DND-41 (cell line): Measurements from ENCODE around the gene CFAP410.

Experiments used
- ATAC-seq: fragments of 200-7000 bp; cut with Tn5 transposase; 3 replicates; pipeline ENCODE4 v1.9.1; 2021; ENCODE audit warnings: low read depth; ENCODE audit not compliant: insufficient read depth
- DNase-seq: peaks from one replicate; pipeline ENCODE4 v3.0.0-alpha.2; 2020
- H2AFZ ChIP-seq: 2 replicates; pipeline ENCODE4 v1.6.0; 2012; ENCODE audit warnings: low read depth, low read length
- H3K27ac ChIP-seq: 2 replicates; pipeline ENCODE4 v1.5.1; 2012; ENCODE audit warnings: low read length, inconsistent platforms
- H3K27me3 ChIP-seq: fragments of 200-600 bp; sonication (generic); 2 replicates; pipeline ENCODE4 v1.6.0; 2012; ENCODE audit warnings: low read length, mild to moderate bottlenecking, inconsistent platforms; ENCODE audit not compliant: insufficient read depth, poor library complexity
- H3K36me3 ChIP-seq: 2 replicates; pipeline ENCODE4 v1.5.1; 2012; ENCODE audit warnings: low read length, inconsistent platforms; ENCODE audit not compliant: insufficient read depth
- H3K4me1 ChIP-seq: 2 replicates; pipeline ENCODE4 v1.5.1; 2012; ENCODE audit warnings: mild to moderate bottlenecking, low read length; ENCODE audit not compliant: insufficient read depth
- H3K4me2 ChIP-seq: 2 replicates; pipeline ENCODE4 v1.6.0; 2012; ENCODE audit warnings: mild to moderate bottlenecking, moderate library complexity, low read length, inconsistent platforms; ENCODE audit not compliant: insufficient read depth
- H3K4me3 ChIP-seq, 2 experiments: fragments of 200-600 bp in 1 of 2; shearing (Covaris generic) in 1 of 2; 2 replicates each; pipeline ENCODE4 v1.5.1; 2012 to 2016; ENCODE audit warnings: inconsistent platforms in 2 of 2, low read length in 2 of 2, mild to moderate bottlenecking in 2 of 2, low read depth in 1 of 2, moderate library complexity in 1 of 2
- H3K79me2 ChIP-seq: 2 replicates; pipeline ENCODE4 v1.6.0; 2012; ENCODE audit warnings: low read length, inconsistent platforms; ENCODE audit not compliant: insufficient read depth
- H3K9ac ChIP-seq: 2 replicates; pipeline ENCODE4 v1.6.0; 2012; ENCODE audit warnings: low read depth, mild to moderate bottlenecking, inconsistent platforms, low read length, moderate library complexity
- H3K9me3 ChIP-seq: 2 replicates; pipeline ENCODE4 v1.5.1; 2012; ENCODE audit warnings: low read length, moderate library complexity, mild to moderate bottlenecking, inconsistent platforms; ENCODE audit not compliant: insufficient read depth, severe bottlenecking
- H4K20me1 ChIP-seq: 2 replicates; pipeline ENCODE4 v1.6.0; 2012; ENCODE audit warnings: low read length; ENCODE audit not compliant: insufficient read depth
- CTCF ChIP-seq: IDR thresholded peaks from 2 replicates; pipeline ENCODE4 v1.5.1; 2012; ENCODE audit warnings: borderline replicate concordance, low read length, moderate library complexity, mild to moderate bottlenecking; ENCODE audit not compliant: poor library complexity, severe bottlenecking; ENCODE audit errors: extremely low read depth
- EZH2 ChIP-seq: IDR thresholded peaks from 3 replicates; pipeline ENCODE4 v1.6.1; 2012; ENCODE audit warnings: borderline replicate concordance, low read depth, mild to moderate bottlenecking, moderate library complexity, low read length, inconsistent platforms; ENCODE audit not compliant: severe bottlenecking

CFAP410 gene

GRCh38 chr21:44327603-44327974 is 11.6 kb downstream of the CFAP410 start:
- H3K27ac ChIP-seq, result no peak overlapping the region
- no peak overlapping the region for H3K4me2 ChIP-seq
- H3K36me3 ChIP-seq, result peaks cover 71% of the 10 kb centered on the region
- no peaks in the 10 kb centered on the region for H3K4me1 ChIP-seq
- no peak for ATAC-seq
- no peaks in the 10 kb centered on the region for H3K27me3 ChIP-seq
- H4K20me1 ChIP-seq, result peaks cover 34% of the 10 kb centered on the region
- no peak overlapping the region for H3K9ac ChIP-seq
- no peaks in the 10 kb centered on the region for H3K9me3 ChIP-seq
- TF ChIP-seq EZH2, result no peak
- TF ChIP-seq CTCF, result no peak
- DNase-seq, result no peak
- no peaks in the 10 kb centered on the region for H3K79me2 ChIP-seq
- no peak overlapping the region for H3K4me3 ChIP-seq
- H2AFZ ChIP-seq, result no peak overlapping the region

- no peak overlapping the region for H3K9ac ChIP-seq
- no peak overlapping the region for H3K4me3 ChIP-seq
- no peaks in the 10 kb centered on the region for H3K27me3 ChIP-seq
- H3K79me2 ChIP-seq, result no peaks in the 10 kb centered on the region
- peaks cover 35% of the 10 kb centered on the region for H4K20me1 ChIP-seq
- H3K27ac ChIP-seq, result no peak overlapping the region
- no peaks in the 10 kb centered on the region for H3K4me1 ChIP-seq
- no peaks in the 10 kb centered on the region for H3K9me3 ChIP-seq
- ATAC-seq (no peak; the same call in 2 of the 3 replicates), DNase-seq (no peak)
- H2AFZ ChIP-seq, result no peak overlapping the region
- TF ChIP-seq EZH2, result no peak
- TF ChIP-seq CTCF, result no peak
- H3K36me3 ChIP-seq, result peaks cover 74% of the 10 kb centered on the region
- H3K4me2 ChIP-seq, result no peak overlapping the region
Observed at GRCh38 chr21:44326716-44327602, 12.2 kb downstream of the CFAP410 start.

- ATAC-seq (no peak), DNase-seq (no peak)
- Histone ChIP-seq H3K4me3 (no peak overlapping the region), H3K36me3 (peaks cover 80% of the 10 kb centered on the region), H3K79me2 (no peaks in the 10 kb centered on the region), H2AFZ (no peak overlapping the region), H3K4me2 (no peak overlapping the region), H3K4me1 (no peaks in the 10 kb centered on the region), H3K27me3 (no peaks in the 10 kb centered on the region), H3K27ac (no peak overlapping the region), H3K9ac (no peak overlapping the region), H3K9me3 (no peaks in the 10 kb centered on the region), H4K20me1 (peaks cover 34% of the 10 kb centered on the region)
- TF ChIP-seq EZH2 (no peak), CTCF (no peak)
Observed at GRCh38 chr21:44326272-44326647, 12.9 kb downstream of the CFAP410 start.
